Fibroblast of skin of scalp (primary cell): ENCODE data around the gene CTIF.

Experiments
- DNase-seq: peaks from one replicate; pipeline ENCODE4 v3.0.0-alpha.2; 2013

CTIF gene

GRCh38 chr18:48838921-48839818, 300.3 kb downstream of the CTIF start:
- peak; percentile 77 for DNase-seq

- no peak for DNase-seq
Measured at GRCh38 chr18:48839819-48840490, 301.1 kb downstream of the CTIF start.

GRCh38 chr18:48840491-48840877, 301.7 kb downstream of the CTIF start:
- no peak for DNase-seq

- peak; percentile 45 for DNase-seq
Measured at GRCh38 chr18:48841381-48842258, 302.8 kb downstream of the CTIF start.

GRCh38 chr18:48842259-48843061, 303.6 kb downstream of the CTIF start:
- no peak for DNase-seq

- no peak for DNase-seq
Measured at GRCh38 chr18:48843162-48843561, 304.3 kb downstream of the CTIF start.

GRCh38 chr18:48843596-48843995, 304.8 kb downstream of the CTIF start:
- no peak for DNase-seq

- DNase-seq: no peak
Measured at GRCh38 chr18:48844271-48844670, 305.4 kb downstream of the CTIF start.

GRCh38 chr18:48845174-48845573, 306.3 kb downstream of the CTIF start:
- no peak for DNase-seq

- DNase-seq: no peak
Measured at GRCh38 chr18:48846423-48846932, 307.6 kb downstream of the CTIF start.

- no peak for DNase-seq
Measured at GRCh38 chr18:48847807-48848486, 309.1 kb downstream of the CTIF start.

- no peak for DNase-seq
Measured at GRCh38 chr18:48848641-48849143, 309.9 kb downstream of the CTIF start.

- peak; percentile 53 for DNase-seq
Measured at GRCh38 chr18:48850822-48851598, 312.2 kb downstream of the CTIF start.

GRCh38 chr18:48851599-48851960, 312.7 kb downstream of the CTIF start:
- no peak for DNase-seq

- DNase-seq: no peak
Measured at GRCh38 chr18:48852292-48852691, 313.5 kb downstream of the CTIF start.

- DNase-seq: no peak
Measured at GRCh38 chr18:48852794-48853193, 314.0 kb downstream of the CTIF start.

- no peak for DNase-seq
Measured at GRCh38 chr18:48853588-48853987, 314.8 kb downstream of the CTIF start.

GRCh38 chr18:48854780-48855179, 315.9 kb downstream of the CTIF start:
- no peak for DNase-seq

GRCh38 chr18:48855422-48856377, 316.9 kb downstream of the CTIF start:
- no peak for DNase-seq
